GM19099 (cell line): ENCODE results near the gene NSMF.

ENCODE experiments used
- POLR2A ChIP-seq: IDR thresholded peaks from 3 replicates; pipeline ENCODE4 v1.6.1; 2011; ENCODE audit warnings: low read depth; ENCODE audit not compliant: insufficient read length; ENCODE audit errors: extremely low read depth

NSMF gene

DNA sequence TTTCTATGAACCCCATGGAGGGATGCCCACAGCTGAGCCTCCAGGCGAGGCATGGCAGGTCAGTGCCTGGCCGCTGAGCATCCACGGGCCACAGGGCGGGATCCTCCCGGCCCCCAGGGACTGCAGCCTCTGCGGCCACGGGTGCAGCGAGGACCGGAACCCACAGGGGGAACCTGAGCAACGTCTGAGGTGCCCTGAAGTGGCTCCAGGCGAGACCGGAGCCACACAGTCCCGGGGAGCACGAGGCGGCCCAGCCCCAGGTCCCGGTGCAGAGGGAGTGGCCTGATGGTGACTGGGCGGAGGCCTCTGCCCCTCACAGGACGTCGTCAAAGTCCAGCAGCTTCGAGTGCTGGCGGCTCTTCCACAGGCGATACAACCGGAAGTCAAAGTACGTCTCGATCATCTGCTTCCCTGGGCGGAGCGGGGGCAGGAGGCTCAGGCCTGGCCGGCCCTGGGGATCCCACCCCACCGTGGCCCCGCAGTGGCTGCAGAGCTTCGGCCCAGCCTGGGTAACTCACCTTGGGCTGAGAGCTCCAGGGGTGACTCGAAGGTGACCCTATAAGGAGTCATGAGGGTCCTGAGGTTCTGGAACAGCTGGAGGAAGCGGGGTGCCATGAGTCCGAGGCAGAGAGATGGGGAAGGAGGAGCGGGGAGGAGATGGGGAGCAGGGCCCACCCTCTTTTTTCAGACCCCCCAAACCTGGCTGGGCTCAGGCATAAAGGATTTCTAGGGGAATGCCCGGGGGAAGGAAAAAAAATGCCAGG lies 9.9 kb downstream of the NSMF start:
- no peak for TF ChIP-seq POLR2A

DNA sequence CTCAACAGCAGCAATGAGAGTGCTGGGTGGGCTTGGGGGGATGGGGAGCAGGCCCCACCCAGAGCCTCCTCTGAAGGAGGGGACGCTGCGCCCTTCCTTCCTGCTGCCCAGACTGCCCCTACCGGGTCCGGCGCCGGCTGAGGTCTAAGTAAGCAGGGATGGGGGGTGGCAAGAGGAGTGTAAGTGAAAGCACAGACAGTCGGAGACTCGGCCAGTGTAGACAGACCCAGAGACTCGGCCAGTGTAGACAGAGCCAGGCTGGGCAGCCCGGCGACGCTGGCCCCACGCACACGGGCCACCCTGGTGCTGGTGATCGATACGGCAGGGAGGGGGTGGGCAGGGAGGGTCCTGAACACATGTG lies 10.6 kb downstream of the NSMF start:
- TF ChIP-seq POLR2A: no peak

DNA sequence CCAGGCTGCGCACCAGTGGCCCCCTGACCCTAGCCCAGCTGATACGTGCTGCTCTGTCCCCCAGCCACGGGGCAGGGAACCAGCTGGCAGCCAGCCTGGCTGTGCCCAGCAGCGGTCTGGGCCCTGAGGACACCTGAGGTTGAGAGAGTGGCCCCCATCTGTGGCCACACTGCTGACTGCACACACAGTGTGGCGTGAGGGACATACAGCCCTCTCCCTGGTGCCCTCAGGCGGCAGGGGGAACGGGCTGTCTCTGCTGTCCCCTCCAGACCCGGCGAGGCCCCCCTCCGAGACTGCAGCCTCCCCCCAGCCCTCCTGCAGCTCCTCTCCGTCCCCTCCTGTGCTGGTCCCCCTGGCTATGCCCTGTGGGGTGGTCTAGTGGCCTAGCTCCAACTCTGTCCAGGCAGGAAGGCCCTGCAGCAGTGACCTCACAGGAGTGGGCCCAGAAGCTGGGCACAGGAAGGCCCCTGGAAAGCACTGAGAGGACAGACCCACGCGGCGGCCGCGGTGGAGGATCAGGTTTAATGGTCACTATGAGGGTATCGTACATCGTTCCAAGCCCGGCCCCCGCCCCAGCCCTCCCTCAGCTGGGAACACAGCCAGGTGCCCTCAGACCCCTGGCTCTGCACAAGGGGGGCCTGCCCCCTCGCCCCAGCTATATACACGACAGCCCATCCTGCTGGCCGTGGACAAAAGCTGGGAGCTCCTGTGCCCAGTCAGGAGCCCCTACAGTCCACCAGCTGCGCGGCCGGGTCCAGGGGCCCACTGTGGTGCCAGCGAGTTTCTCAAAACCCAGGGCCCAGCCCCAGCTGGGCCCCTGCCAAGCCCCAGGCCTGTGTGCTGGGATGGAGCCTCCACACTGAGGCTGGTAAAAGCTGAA lies 11.2 kb downstream of the NSMF start:
- TF ChIP-seq POLR2A: no peak

DNA sequence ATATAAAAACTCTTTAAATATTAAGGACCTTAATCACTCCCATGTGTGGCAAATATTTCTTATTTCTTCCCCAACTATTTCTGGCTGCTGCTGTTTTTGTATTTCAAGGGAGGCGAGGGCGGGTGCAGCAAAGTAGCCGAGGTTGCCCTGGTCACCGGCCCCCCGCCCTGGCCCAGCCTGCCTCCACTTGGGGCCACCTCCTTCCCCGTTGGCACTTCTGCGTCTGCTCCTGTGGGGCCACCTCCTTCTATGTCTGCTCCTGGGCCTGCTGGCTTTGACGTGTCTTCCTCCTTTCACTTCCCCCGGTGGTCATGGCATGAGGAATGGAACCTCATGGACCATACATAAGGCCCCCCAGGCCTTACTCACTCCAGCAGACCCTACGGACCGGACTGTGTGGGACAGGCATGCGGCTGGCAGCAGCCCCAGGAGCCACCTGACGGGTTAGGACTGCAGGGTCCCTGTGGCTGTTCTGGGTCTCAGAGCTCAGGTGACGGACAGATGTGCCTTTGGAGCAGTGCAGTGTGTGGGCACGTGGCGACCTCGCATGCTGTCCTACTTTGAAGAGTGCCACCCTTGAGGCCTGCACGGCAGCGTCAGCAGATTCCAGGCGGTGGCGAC lies 12.2 kb downstream of the NSMF start:
- no peak for TF ChIP-seq POLR2A

DNA sequence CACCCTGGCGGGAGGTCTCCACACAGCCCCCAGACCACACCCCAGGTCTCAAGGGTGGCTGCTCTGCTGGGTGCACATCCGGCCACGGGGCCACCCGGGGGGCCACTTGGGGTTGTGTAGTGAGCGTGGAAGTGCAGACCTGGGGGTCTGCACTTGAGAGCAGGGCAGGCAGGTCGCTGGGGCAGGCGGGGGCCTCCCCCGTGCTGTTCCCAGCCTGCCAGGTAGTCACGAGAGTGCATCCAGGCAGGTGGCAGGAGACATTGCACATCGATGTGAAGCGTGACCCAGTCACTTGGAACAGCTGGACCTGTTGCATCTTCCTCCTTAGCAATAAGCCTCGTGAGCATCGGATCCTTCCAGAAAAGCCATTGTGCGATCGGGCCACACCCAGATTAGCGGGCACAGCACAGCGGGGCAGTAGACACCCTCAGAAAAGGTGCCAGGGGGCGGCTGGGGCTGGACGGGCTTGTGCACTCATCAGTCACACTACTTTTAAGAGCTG lies 13.2 kb downstream of the NSMF start:
- no peak for TF ChIP-seq POLR2A

DNA sequence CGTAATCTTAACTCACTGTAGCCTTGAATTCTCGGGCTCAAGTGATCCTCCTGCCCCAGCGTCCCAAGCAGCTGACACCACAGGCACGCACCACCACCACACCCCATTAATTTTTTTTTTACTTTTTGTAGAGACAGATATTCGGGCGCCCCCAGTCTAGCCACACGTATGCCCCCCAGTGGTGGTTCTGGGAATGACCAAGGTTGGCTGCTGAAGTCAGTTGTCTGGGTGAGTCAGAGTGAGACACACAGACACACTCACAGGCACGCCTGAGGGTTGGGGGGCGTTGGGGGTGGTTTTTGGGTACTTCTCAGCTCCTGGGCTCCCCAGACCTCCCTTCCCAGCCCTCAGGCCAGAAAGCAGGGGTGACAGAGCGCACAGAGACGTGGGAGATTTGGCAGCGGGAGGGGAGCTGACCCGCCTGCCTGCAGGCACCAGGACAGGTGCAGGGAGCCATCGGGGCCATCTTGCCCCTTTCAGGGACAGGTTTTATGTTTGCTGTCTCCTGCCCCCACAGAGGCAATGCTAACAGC lies 13.8 kb downstream of the NSMF start:
- no peak for TF ChIP-seq POLR2A

DNA sequence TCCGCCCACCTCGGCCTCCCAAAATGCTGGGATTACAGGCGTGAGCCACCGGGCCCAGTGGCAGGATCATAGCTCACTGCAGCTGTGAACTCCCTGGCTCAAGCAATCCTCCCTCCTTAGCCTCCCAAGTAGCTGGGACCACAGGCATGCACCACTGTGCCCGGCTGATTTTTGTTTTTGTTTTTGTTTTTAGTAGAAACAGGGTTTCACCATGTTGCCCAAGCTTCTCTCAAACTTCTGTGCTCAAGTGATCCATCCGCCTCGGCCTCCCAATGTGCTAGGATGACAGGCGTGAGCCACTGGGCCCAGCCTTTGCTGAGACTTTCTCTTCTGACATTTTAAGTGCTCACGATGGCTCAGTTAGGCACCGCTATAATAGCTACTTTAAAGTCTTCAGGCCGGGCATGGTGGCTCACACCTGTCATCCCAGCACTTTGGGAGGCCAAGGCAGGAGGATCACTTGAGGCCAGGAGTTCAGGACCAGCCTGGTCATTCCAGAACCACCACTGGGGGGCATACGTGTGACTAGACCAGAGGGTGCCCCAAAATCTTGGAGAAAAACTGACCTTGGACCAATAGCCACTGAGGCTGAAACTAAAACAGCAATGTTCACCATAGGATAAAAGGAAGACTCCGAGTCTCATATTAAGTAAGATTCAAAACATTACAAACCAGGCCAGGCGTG lies 14.9 kb downstream of the NSMF start:
- no peak for TF ChIP-seq POLR2A

DNA sequence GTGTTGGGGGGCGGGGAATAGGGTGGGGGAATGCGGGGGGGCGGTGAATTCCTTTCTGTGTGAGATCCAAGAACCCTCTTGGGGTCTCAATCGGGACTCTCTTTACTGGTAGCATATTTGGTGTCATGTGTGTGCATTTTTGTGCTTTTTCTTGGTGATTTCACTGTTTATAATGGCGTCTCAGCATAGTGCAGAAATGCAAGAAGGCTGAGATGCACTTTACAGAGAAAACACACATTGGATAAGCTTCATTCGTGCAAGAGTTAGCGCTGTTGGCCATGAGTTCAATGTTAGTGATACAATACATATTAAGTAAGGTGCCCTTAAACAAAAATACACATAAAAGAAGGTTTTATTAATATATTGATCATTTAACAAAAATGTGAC lies 17.2 kb downstream of the NSMF start:
- no peak for TF ChIP-seq POLR2A

DNA sequence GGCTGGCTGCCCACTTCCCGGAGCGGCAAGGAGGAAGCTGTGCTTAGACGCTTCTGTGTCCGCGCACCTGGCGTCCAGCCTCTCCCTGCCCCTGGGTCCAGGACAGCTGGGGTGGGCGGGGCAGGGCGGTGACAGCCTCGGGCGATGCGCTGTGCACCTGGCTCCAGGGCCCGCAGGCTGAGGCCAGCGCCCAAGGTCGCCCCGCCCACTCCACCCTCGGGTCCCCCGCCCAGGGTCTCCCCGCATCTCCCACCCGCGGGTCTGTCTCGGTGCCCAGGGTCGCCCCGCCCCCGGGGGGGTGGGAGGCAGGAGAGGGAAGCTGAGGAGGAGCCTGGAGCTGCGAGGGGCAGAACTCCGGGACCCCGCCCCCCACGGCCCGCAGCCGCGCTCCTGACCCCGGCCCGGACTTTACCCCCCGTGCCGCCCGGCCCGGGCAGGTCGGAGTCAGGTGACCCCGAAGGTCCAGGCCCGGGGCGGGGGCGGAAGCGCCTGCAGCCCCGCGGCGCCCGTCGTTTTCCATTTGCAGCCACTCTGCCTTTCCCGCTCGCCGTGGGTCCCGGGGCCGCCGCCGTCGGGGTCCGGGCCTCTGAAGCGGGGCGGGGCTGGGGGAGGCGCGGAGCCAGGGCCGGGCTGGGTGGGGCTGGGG lies 17.7 kb downstream of the NSMF start, which contains the start of gene ENTPD8:
ENTPD8 (minus strand) TSS at position 69 of the 646 bp plus-strand sequence. CDS start 3,072 bp downstream, outside the sequence.
- TF ChIP-seq POLR2A: no peak

DNA sequence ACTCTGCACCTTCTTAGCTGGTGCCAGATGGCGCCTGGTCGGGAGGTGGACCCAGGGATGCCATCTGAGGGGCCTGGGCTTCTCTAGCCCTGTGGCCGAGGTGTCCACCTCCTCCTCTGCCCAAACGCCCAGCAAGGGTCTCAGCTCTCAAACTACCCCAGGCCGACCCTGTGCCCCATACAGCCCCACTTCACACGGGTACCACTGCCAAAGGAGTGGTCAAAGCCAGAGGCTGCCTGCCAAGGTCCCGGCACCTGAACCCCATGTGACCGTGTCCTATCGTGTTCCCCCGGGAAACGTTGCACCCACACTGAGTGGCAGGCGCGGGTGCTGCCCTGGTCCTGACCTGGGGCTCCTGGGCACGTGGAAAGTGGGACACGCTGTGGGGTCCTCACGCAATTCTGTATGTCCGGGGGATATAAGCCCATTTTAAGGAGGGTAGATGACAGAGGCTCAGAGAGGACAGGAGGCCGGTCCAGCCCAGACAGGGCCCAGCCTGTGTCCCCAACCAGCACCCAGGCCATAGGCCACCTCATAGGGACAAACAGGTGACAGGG lies 19.9 kb downstream of the NSMF start:
- TF ChIP-seq POLR2A: no peak

DNA sequence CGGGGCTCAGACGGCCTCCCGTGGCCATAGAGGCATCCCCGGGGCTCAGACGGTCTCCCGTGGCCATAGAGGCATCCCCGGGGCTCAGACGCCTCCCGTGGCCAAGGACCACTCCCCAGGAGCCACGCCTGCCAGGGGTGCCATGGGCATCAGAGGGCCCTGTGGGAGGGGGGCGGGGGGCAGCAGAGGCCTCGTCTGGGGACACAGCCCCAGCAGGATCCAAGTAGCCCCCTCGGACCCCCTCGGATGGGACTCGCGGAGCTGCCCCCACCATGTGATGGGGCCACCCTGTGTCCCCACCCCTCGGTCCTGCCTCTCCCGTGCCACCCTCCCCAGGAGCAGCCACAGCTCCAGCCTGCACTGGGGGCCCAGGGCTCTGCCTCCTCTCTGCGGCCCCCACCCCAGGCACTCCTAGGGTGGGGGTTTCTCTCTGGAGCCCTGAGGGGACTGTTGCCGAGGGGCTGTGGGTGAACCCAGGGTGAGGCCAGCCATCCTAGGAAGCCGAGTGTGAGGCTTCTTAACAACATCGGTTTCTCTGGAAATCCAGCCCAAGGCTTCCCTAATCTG lies 20.5 kb downstream of the NSMF start:
- no peak for TF ChIP-seq POLR2A

DNA sequence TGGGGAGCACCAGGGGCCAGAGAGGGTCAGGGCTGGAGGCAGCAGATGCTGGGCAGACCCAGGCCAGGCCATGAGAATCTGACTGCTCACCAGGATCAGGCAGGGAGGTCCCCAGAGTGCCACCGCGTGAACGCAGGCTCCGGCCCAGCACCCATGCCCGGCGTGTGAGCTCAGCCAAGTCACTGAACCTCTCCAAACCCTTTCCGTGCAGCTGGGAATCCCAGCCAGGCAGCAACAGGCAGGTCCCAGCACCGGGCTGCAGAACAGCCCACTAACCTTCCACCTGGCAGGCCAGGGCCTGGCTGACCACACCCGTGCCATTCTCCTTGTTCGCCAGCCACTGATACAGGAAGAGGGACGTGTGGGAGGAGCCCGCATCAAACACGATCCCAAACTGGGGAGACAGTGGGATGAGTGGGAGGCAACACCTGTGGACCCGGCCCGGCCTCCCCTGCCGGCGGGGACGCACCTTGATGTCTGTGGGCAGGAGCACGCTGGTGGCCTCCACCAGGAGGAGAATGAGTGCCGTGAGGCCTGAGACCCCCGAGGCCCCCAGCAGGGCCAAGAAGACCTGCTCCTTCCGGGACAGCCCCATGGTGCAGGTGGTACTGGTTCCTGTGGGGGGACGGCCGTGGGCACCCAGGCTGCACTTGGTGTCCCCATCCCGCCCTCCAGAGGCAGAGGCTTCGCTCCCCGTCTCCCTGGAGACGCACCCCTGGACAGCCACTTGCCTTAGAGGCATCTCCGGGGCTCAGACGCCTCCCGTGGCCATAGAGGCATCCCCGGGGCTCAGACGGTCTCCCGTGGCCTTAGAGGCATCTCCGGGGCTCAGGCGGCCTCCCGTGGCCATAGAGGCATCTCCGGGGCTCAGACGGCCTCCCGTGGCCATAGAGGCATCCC lies 21.2 kb downstream of the NSMF start:
- no peak for TF ChIP-seq POLR2A

DNA sequence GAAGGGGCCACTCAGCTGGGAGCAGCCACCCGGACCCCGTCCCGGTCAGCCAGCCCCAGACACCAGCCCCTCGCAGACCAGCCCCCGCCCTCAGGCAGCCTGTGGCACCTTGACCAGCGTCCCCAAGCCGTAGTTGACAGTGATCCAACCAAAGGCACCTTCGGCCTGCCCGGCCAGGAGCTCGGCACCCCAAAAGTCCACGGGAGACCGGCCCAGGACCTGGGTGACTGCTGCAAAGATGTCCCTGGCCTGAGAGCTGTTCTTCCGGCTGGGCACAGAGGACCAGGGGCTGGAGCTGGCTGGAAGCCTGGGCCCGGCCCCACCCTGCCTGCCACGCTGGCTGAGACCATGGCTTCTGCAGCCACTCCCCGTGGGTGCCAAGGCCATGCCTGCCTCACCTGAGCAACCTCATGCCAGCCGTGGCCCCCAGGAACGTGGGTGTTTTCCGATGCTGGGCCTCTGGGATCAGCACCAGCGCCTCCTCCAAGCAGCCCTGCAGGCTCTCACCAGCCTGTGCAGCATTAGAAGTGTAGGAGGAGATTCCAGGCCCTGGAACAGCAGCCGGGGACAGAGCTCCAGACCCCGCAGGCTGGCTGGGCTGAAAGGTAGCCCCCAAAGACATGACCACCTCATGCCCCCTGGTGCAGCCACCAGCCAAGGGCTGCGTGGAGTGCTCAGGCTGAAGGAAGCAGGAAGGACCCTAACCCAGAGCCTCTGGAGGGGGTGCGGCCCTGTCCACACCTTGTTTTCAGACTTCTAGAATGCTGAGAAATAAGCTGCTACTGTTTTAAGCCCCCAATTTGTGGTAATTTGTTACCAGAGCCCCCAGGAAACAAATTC lies 22.2 kb downstream of the NSMF start:
- TF ChIP-seq POLR2A: no peak
